ENCODE data around the gene JAG1. TPM values are rescaled to one million over a fixed set of nuclear protein-coding genes. Genes with fewer than 3 reads are reported as not detected.

The JAG1 gene
- total and polyA plus RNA-seq, 2 of the 4 experiments (the other 2 are of a cell fraction) = 10.2 to 22.6 TPM

- dilution Hi-C loops (cut with HindIII; ENCODE audit: low sequenced_read_pairs, unreplicated experiment) (no loop called here), in situ Hi-C loops (cut with MboI; ENCODE audit: low sequenced_read_pairs) (loop anchor here (5.0 kb wide), 1 partner anchor 86 kb away; no protein-coding TSS in a partner anchor), intact Hi-C loops (cut with micrococcal nuclease) (loop anchor here (5.0 kb wide), 1 partner anchor 181 kb away; no protein-coding TSS in a partner anchor)
- DNase-seq (no peak), ATAC-seq (ENCODE audit: low read depth) (no peak)
- no peak overlapping the region for H3K9ac ChIP-seq (ENCODE audit: low read depth, low read length)
- peaks cover 93% of the 10 kb centered on the region for H3K36me3 ChIP-seq (ENCODE audit: control insufficient read depth, insufficient read depth, low read length)
- no peak overlapping the region for H3K56ac ChIP-seq (ENCODE audit: extremely low read depth, insufficient read depth, low read length)
- TF ChIP-seq CEBPB (IDR thresholded peaks at IDR 0.05; ENCODE audit: low read depth, low read length) (no peak), FOS (IDR thresholded peaks at IDR 0.05; ENCODE audit: low read depth, low read length) (no peak), USF2 (IDR thresholded peaks at IDR 0.05; ENCODE audit: low read depth, low read length) (no peak)
- H3K4me2 ChIP-seq (ENCODE audit: low read depth, low read length) = no peak overlapping the region
- no peak overlapping the region for H2AK9ac ChIP-seq (replicated peaks; ENCODE audit: low read depth, low read length, poor library complexity)
- H4K20me1 ChIP-seq (ENCODE audit: insufficient read depth, low read length) = peaks cover 8% of the 10 kb centered on the region
- peak overlapping the region; percentile 33 for H3K14ac ChIP-seq (replicated peaks; ENCODE audit: low read depth, low read length)
- no peak overlapping the region for H4K8ac ChIP-seq (ENCODE audit: low read depth in 2 of 2, low read length in 2 of 2)
- ChIA-PET CTCF (interaction anchor here (1.0 kb wide), 1 partner anchor 75 kb away, joined by 3 read pairs; no protein-coding TSS in a partner anchor), POLR2A (ENCODE audit: unreplicated experiment) (no interaction called here)
- peaks cover 31% of the 10 kb centered on the region for H3K4me1 ChIP-seq (ENCODE audit: control insufficient read depth, insufficient read depth, low read length)
- no peak overlapping the region for H4K91ac ChIP-seq (ENCODE audit: insufficient read depth, low read depth, low read length)
- H4K5ac ChIP-seq (ENCODE audit: low read depth, low read length) = no peak overlapping the region
- H2BK15ac ChIP-seq (ENCODE audit: low read depth, low read length) = no peak overlapping the region; the same call in 2 of the 3 replicates
- H3K9me1 ChIP-seq (ENCODE audit: insufficient read depth, low read length) = peaks cover 24% of the 10 kb centered on the region
- no peak overlapping the region for H3K4me3 ChIP-seq (ENCODE audit: insufficient read depth, low read depth, low read length)
- peak overlapping the region; percentile 49; the same call in 1 of the 2 replicates for H2BK120ac ChIP-seq (ENCODE audit: low read depth, low read length)
- H3K23ac ChIP-seq (ENCODE audit: low read depth, low read length) = 0 out of 2 replicates have a peak overlapping the region, but pooled peaks have one; percentile 24
- H2AFZ ChIP-seq (replicated peaks; ENCODE audit: low read length, poor library complexity) = no peak overlapping the region
- H2BK5ac ChIP-seq (ENCODE audit: low read depth, low read length, poor library complexity, severe bottlenecking) = no peak overlapping the region
- WGBS, 2 experiments (ENCODE audit: extremely low coverage in 2 of 2, insufficient read length in 1 of 2) = 92% methylated on average over 9 of the region's 11 CpGs; no CpG with 5 or more reads in 1 of the 2 experiments
- H3K9me3 ChIP-seq (ENCODE audit: control insufficient read depth, insufficient read depth, low read length) = no peaks in the 10 kb centered on the region
- no TSS peak for BruUV-seq (replicated peaks)
- peak overlapping the region; percentile 67 for H2AK5ac ChIP-seq (ENCODE audit: low read depth, low read length)
- peak overlapping the region; percentile 49; the same call in 1 of the 2 replicates for H3K4ac ChIP-seq (ENCODE audit: low read depth, low read length)
- H3K27me3 ChIP-seq (ENCODE audit: control insufficient read depth, insufficient read depth, low read length) = no peaks in the 10 kb centered on the region
- no peak overlapping the region for H3K27ac ChIP-seq (ENCODE audit: insufficient read depth, low read length)
- H2BK20ac ChIP-seq (ENCODE audit: low read depth, low read length) = 0 out of 2 replicates have a peak overlapping the region, but pooled peaks have one; percentile 14
- no peak overlapping the region for H3K18ac ChIP-seq (ENCODE audit: low read depth, low read length)
- H3K79me1 ChIP-seq (ENCODE audit: low read depth in 1 of 2, low read length in 2 of 2) = peaks cover 14 to 45% of the 10 kb centered on the region in 2 experiments
Measured at GRCh38 chr20:10647909-10648308, 25.9 kb downstream of the JAG1 start.

Data from IMR-90 (cell line).